Occipital lobe (tissue), 2 donors: ENCODE measurements around the gene SLC5A9. TPM values are rescaled to one million over a fixed set of nuclear protein-coding genes. Genes with fewer than 3 reads are reported as not detected.
"Not testable (repeated sequence)": the region's sequence is repeated elsewhere in the genome, so short reads cannot be mapped to it uniquely, and the experiment has no call there.

Experiments
- DNase-seq: peaks from one replicate; lab custom pipeline; 2025; lab: John Stamatoyannopoulos, UW
- total RNA-seq: library from RNA; depleted of rRNA; stranded (reverse); fragments of >200 nt; gene quantifications from one replicate; pipeline ENCODE4 v1.2.3, GENCODE V29; 2014

The SLC5A9 gene
- total RNA-seq, 1 donor from 2014 or later = not detected

- no peak for DNase-seq
These were observed 19.7 kb downstream of the SLC5A9 start for GRCh38 chr1:48242141-48242736.

- no peak for DNase-seq
These were observed 22.6 kb downstream of the SLC5A9 start for GRCh38 chr1:48245106-48245505.

- DNase-seq = no peak
These were observed 24.2 kb downstream of the SLC5A9 start for GRCh38 chr1:48246727-48247126.

GRCh38 chr1:48248356-48248755 is 25.8 kb downstream of the SLC5A9 start:
- no peak for DNase-seq

- DNase-seq = no peak
These were observed 27.4 kb downstream of the SLC5A9 start for GRCh38 chr1:48249868-48250267.

- no peak for DNase-seq
These were observed 28.1 kb downstream of the SLC5A9 start for GRCh38 chr1:48250572-48250971.

GRCh38 chr1:48251323-48251722 is 28.8 kb downstream of the SLC5A9 start:
- no peak for DNase-seq

GRCh38 chr1:48251821-48252220 is 29.3 kb downstream of the SLC5A9 start:
- DNase-seq = no peak

GRCh38 chr1:48254254-48254653 is 31.7 kb downstream of the SLC5A9 start:
- DNase-seq = no peak

- DNase-seq = no peak
These were observed 35.6 kb downstream of the SLC5A9 start for GRCh38 chr1:48258106-48258505.

GRCh38 chr1:48261881-48262400 is 39.4 kb downstream of the SLC5A9 start:
- DNase-seq = no peak

GRCh38 chr1:48263041-48263440 is 40.5 kb downstream of the SLC5A9 start:
- DNase-seq = no peak

- no peak for DNase-seq
These were observed 44.1 kb downstream of the SLC5A9 start for GRCh38 chr1:48266576-48266975.

- not testable (repeated sequence) for DNase-seq
These were observed 54.9 kb downstream of the SLC5A9 start for GRCh38 chr1:48277437-48277836.

GRCh38 chr1:48282329-48282728 is 59.8 kb downstream of the SLC5A9 start:
- DNase-seq = not testable (repeated sequence)

- not testable (repeated sequence) for DNase-seq
These were observed 62.3 kb downstream of the SLC5A9 start for GRCh38 chr1:48284696-48285420.

- no peak for DNase-seq
These were observed 63.0 kb downstream of the SLC5A9 start for GRCh38 chr1:48285525-48285924.

- DNase-seq = no peak
These were observed 68.9 kb downstream of the SLC5A9 start for GRCh38 chr1:48291421-48291820.

GRCh38 chr1:48292706-48293105 is 70.2 kb downstream of the SLC5A9 start:
- DNase-seq = no peak

- DNase-seq = not testable (repeated sequence)
These were observed 71.6 kb downstream of the SLC5A9 start for GRCh38 chr1:48294094-48294493.

GRCh38 chr1:48294656-48295055 is 72.1 kb downstream of the SLC5A9 start:
- DNase-seq = no peak
